A673 (cell line): Measurements from ENCODE around the gene WDR55.

ENCODE experiments used
- CTCF ChIP-seq: fragments of 300-800, 200-600 bp; sonication (generic); conservative IDR thresholded peaks from 2 replicates; pipeline ENCODE4 v1.5.1; 2017; ENCODE audit warnings: low read depth, mild to moderate bottlenecking, antibody characterized with exemption, low read length, moderate library complexity, mixed read lengths
- EZH2 ChIP-seq: fragments of 200-600 bp; sonication (generic); IDR thresholded peaks from 2 replicates; pipeline ENCODE4 v1.6.1; 2017; ENCODE audit warnings: borderline replicate concordance, low read depth, mild to moderate bottlenecking, mixed read lengths, antibody characterized with exemption, low read length; ENCODE audit not compliant: poor library complexity, severe bottlenecking

GRCh38 chr5:140696891-140697492 is 32.3 kb downstream of the WDR55 start:
- TF ChIP-seq CTCF (no peak), EZH2 (no peak)
